Measurements from ENCODE around the gene CARMIL1.

Gene CARMIL1

DNA sequence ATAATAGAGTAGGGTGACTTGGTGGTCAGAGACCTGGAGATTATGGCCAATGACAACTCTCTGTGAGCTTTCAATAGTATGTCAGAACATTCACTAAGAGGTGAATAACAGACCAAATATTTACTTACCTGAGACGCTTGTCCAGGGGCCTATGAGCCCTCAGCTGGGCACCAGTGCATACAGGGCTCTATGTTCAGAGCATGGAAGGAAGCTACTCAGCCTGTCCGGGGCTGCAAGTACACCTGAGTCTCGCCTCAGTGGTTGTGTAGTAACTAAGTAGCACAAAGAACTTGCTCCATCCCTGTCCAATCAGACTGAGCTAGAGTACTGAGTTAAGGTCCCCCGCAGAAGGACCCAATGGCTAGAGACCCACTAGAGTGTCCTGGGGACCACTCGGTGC lies 361.3 kb downstream of the CARMIL1 start:
- no peaks in the 10 kb centered on the region for H3K27me3 ChIP-seq (ENCODE audit: control insufficient read depth in 2 of 2, insufficient read depth in 2 of 2, low read length in 2 of 2)
- H3K9ac ChIP-seq (ENCODE audit: low read depth in 1 of 2, low read length in 2 of 2), result no peak overlapping the region
- H3K27ac ChIP-seq (ENCODE audit: low read depth in 2 of 2, low read length in 2 of 2), result no peak overlapping the region
- no peaks in the 10 kb centered on the region for H3K9me3 ChIP-seq (ENCODE audit: control insufficient read depth in 2 of 2, low read length in 2 of 2)
- H3K36me3 ChIP-seq (ENCODE audit: control insufficient read depth in 2 of 2, insufficient read depth in 2 of 2, low read length in 2 of 2), result no peaks in the 10 kb centered on the region
- H3K4me1 ChIP-seq (ENCODE audit: control insufficient read depth in 2 of 2, insufficient read depth in 2 of 2, low read length in 2 of 2), result peaks cover 0 to 3% of the 10 kb centered on the region in 2 donors
- no peak overlapping the region for H3K4me3 ChIP-seq (ENCODE audit: low read length in 2 of 2)

DNA sequence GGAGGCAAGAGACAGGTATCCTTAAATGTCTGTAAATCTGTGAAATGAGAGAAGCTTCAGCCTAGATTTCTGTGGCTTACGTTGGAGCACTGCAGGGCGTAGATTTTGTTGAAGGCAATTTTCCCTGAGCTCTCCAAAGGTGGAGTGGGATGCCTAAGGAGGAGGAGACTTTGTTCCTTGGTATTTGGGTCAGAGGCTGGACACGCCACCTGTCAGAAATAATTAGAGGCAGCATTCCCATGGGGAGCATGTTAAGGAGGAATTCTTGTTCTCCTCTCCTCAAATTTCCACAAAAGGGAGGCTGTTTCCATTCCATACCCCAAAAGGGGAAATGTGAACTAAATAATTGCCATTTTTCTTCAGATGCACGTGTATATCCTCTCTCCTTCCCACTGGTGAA lies 361.7 kb downstream of the CARMIL1 start:
- no peaks in the 10 kb centered on the region for H3K27me3 ChIP-seq (ENCODE audit: control insufficient read depth in 2 of 2, insufficient read depth in 2 of 2, low read length in 2 of 2)
- no peak overlapping the region for H3K4me3 ChIP-seq (ENCODE audit: low read length in 2 of 2)
- H3K27ac ChIP-seq (ENCODE audit: low read depth in 2 of 2, low read length in 2 of 2), result no peak overlapping the region
- H3K9ac ChIP-seq (ENCODE audit: low read depth in 1 of 2, low read length in 2 of 2), result no peak overlapping the region
- H3K4me1 ChIP-seq (ENCODE audit: control insufficient read depth in 2 of 2, insufficient read depth in 2 of 2, low read length in 2 of 2), result no peaks in the 10 kb centered on the region
- no peaks in the 10 kb centered on the region for H3K36me3 ChIP-seq (ENCODE audit: control insufficient read depth in 2 of 2, insufficient read depth in 2 of 2, low read length in 2 of 2)
- H3K9me3 ChIP-seq (ENCODE audit: control insufficient read depth in 2 of 2, low read length in 2 of 2), result no peaks in the 10 kb centered on the region

GRCh38 chr6:25641377-25641776 lies 362.2 kb downstream of the CARMIL1 start:
- no peaks in the 10 kb centered on the region for H3K27me3 ChIP-seq (ENCODE audit: control insufficient read depth in 2 of 2, insufficient read depth in 2 of 2, low read length in 2 of 2)
- H3K9me3 ChIP-seq (ENCODE audit: control insufficient read depth in 2 of 2, low read length in 2 of 2), result no peaks in the 10 kb centered on the region
- no peaks in the 10 kb centered on the region for H3K36me3 ChIP-seq (ENCODE audit: control insufficient read depth in 2 of 2, insufficient read depth in 2 of 2, low read length in 2 of 2)
- H3K4me1 ChIP-seq (ENCODE audit: control insufficient read depth in 2 of 2, insufficient read depth in 2 of 2, low read length in 2 of 2), result no peaks in the 10 kb centered on the region
- H3K4me3 ChIP-seq (ENCODE audit: low read length in 2 of 2), result no peak overlapping the region
- no peak overlapping the region for H3K9ac ChIP-seq (ENCODE audit: low read depth in 1 of 2, low read length in 2 of 2)
- H3K27ac ChIP-seq (ENCODE audit: low read depth in 2 of 2, low read length in 2 of 2), result no peak overlapping the region

- Histone ChIP-seq H3K9ac (ENCODE audit: low read depth in 1 of 2, low read length in 2 of 2) (no peak overlapping the region), H3K27ac (ENCODE audit: low read depth in 2 of 2, low read length in 2 of 2) (no peak overlapping the region), H3K4me3 (ENCODE audit: low read length in 2 of 2) (no peak overlapping the region), H3K4me1 (ENCODE audit: control insufficient read depth in 2 of 2, insufficient read depth in 2 of 2, low read length in 2 of 2) (no peaks in the 10 kb centered on the region), H3K27me3 (ENCODE audit: control insufficient read depth in 2 of 2, insufficient read depth in 2 of 2, low read length in 2 of 2) (no peaks in the 10 kb centered on the region), H3K9me3 (ENCODE audit: control insufficient read depth in 2 of 2, low read length in 2 of 2) (no peaks in the 10 kb centered on the region), H3K36me3 (ENCODE audit: control insufficient read depth in 2 of 2, insufficient read depth in 2 of 2, low read length in 2 of 2) (no peaks in the 10 kb centered on the region)
Measured at GRCh38 chr6:25641940-25642666, 362.9 kb downstream of the CARMIL1 start.

DNA sequence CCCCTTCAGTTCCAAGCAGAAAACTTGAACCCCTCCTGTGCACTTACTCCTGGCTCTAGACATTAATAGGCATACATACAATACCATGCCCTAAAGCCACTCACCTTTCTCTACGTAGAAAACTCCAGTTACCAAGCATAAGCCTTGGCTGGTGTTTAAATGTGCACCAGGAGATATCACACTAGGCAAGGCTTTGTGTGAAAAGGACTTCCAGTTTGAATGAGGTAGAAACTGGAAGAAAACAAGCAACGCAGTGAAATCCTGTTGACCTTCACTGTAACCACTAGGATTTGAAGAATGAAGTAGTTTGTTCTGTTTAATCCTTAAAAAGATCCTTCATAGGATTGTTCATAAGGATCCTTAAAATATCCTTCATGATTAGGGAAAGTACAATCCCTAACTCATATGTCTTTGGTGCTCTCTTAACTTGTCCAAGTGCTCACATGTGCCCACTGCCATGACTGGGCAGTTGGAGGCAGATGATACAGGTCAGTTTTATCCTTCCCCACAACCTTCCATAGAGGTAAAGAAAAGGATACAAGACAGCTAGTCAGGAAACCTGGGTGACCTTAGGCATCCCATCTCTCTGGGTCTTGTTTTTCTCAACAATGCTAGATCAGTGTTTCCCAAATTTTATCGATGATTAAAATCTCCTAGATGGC lies 363.6 kb downstream of the CARMIL1 start:
- no peak overlapping the region for H3K4me3 ChIP-seq (ENCODE audit: low read length in 2 of 2)
- H3K4me1 ChIP-seq (ENCODE audit: control insufficient read depth in 2 of 2, insufficient read depth in 2 of 2, low read length in 2 of 2), result no peaks in the 10 kb centered on the region
- no peaks in the 10 kb centered on the region for H3K9me3 ChIP-seq (ENCODE audit: control insufficient read depth in 2 of 2, low read length in 2 of 2)
- no peak overlapping the region for H3K9ac ChIP-seq (ENCODE audit: low read depth in 1 of 2, low read length in 2 of 2)
- H3K27me3 ChIP-seq (ENCODE audit: control insufficient read depth in 2 of 2, insufficient read depth in 2 of 2, low read length in 2 of 2), result no peaks in the 10 kb centered on the region
- H3K36me3 ChIP-seq (ENCODE audit: control insufficient read depth in 2 of 2, insufficient read depth in 2 of 2, low read length in 2 of 2), result no peaks in the 10 kb centered on the region
- no peak overlapping the region for H3K27ac ChIP-seq (ENCODE audit: low read depth in 2 of 2, low read length in 2 of 2)

DNA sequence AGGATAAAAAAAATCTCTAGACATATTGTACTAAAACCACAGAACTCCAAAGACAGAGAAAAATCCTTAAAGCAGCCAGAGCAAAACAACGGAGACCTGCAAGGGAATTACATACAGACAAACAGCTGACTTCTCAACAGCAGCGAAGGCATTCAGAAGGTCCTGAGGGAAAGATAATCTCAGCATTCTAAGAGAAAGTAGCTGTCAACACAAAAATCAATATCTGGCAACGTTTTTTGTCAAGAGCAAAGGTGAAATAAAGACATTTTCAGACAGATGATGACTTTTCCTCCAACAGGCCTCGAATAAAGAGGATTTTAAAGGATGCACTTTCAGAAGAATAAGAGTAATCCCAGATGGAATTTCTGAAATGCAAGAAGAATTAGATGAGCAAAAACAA lies 366.7 kb downstream of the CARMIL1 start:
- H3K36me3 ChIP-seq (ENCODE audit: control insufficient read depth in 2 of 2, insufficient read depth in 2 of 2, low read length in 2 of 2), result no peaks in the 10 kb centered on the region
- H3K4me1 ChIP-seq (ENCODE audit: control insufficient read depth in 2 of 2, insufficient read depth in 2 of 2, low read length in 2 of 2), result no peaks in the 10 kb centered on the region
- no peak overlapping the region for H3K27ac ChIP-seq (ENCODE audit: low read depth in 2 of 2, low read length in 2 of 2)
- no peak overlapping the region for H3K4me3 ChIP-seq (ENCODE audit: low read length in 2 of 2)
- H3K9ac ChIP-seq (ENCODE audit: low read depth in 1 of 2, low read length in 2 of 2), result no peak overlapping the region
- H3K9me3 ChIP-seq (ENCODE audit: control insufficient read depth in 2 of 2, low read length in 2 of 2), result no peaks in the 10 kb centered on the region
- H3K27me3 ChIP-seq (ENCODE audit: control insufficient read depth in 2 of 2, insufficient read depth in 2 of 2, low read length in 2 of 2), result peaks cover 3 to 9% of the 10 kb centered on the region in 2 donors

DNA sequence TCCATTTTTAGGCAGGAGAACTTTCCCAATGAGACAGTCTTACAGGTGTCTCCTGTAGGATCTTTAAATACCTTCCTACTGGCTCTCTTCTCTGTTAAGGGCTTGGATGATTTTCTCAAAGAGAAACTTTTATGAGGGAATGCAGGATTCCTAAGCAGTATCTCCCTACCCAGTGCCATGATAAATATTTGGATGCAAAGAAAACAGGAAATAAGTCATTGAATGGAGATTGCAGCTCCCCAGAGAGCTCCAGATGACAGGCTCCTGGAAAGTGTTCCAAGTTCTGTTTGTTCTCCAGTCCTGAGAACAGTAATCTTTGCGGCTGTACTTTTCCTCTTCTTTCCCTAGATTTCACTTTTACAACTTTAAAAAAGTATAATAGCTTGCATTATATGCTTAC lies 370.4 kb downstream of the CARMIL1 start:
- Histone ChIP-seq H3K9ac (ENCODE audit: low read depth in 1 of 2, low read length in 2 of 2) (no peak overlapping the region), H3K4me3 (ENCODE audit: low read length in 2 of 2) (no peak overlapping the region), H3K27ac (ENCODE audit: low read depth in 2 of 2, low read length in 2 of 2) (no peak overlapping the region)

GRCh38 chr6:25652007-25652515 lies 372.9 kb downstream of the CARMIL1 start, which contains the start of gene SCGN:
TSS of gene SCGN (plus strand) at chr6:25652215. CDS start at chr6:25652404, 189 bp downstream.
- H3K27ac ChIP-seq (ENCODE audit: low read depth in 2 of 2, low read length in 2 of 2), result no peak within 1 kb of the TSS
- H3K9ac ChIP-seq (ENCODE audit: low read depth in 1 of 2, low read length in 2 of 2), result no peak within 1 kb of the TSS
- H3K4me3 ChIP-seq (ENCODE audit: low read length in 2 of 2), result peak within 1 kb of the TSS in 1 of 2 donors; percentile 26
- no peaks in the 10 kb centered on the region for H3K36me3 ChIP-seq (ENCODE audit: control insufficient read depth in 2 of 2, insufficient read depth in 2 of 2, low read length in 2 of 2)
- peaks cover 11 to 17% of the 10 kb centered on the region in 2 donors for H3K27me3 ChIP-seq (ENCODE audit: control insufficient read depth in 2 of 2, insufficient read depth in 2 of 2, low read length in 2 of 2)
- H3K9me3 ChIP-seq (ENCODE audit: control insufficient read depth in 2 of 2, low read length in 2 of 2), result no peaks in the 10 kb centered on the region
- H3K4me1 ChIP-seq (ENCODE audit: control insufficient read depth in 2 of 2, insufficient read depth in 2 of 2, low read length in 2 of 2), result no peaks in the 10 kb centered on the region

More for the DNA sequence above, 370.4 kb downstream of the CARMIL1 start:
- Histone ChIP-seq H3K36me3 (ENCODE audit: control insufficient read depth in 2 of 2, insufficient read depth in 2 of 2, low read length in 2 of 2) (no peaks in the 10 kb centered on the region), H3K9me3 (ENCODE audit: control insufficient read depth in 2 of 2, low read length in 2 of 2) (no peaks in the 10 kb centered on the region), H3K4me1 (ENCODE audit: control insufficient read depth in 2 of 2, insufficient read depth in 2 of 2, low read length in 2 of 2) (no peaks in the 10 kb centered on the region), H3K27me3 (ENCODE audit: control insufficient read depth in 2 of 2, insufficient read depth in 2 of 2, low read length in 2 of 2) (peaks cover 11 to 17% of the 10 kb centered on the region in 2 donors)

GRCh38 chr6:25655723-25656122 lies 376.5 kb downstream of the CARMIL1 start:
- Histone ChIP-seq H3K9me3 (ENCODE audit: control insufficient read depth in 2 of 2, low read length in 2 of 2) (no peaks in the 10 kb centered on the region), H3K4me1 (ENCODE audit: control insufficient read depth in 2 of 2, insufficient read depth in 2 of 2, low read length in 2 of 2) (no peaks in the 10 kb centered on the region), H3K27ac (ENCODE audit: low read depth in 2 of 2, low read length in 2 of 2) (no peak overlapping the region), H3K4me3 (ENCODE audit: low read length in 2 of 2) (no peak overlapping the region), H3K9ac (ENCODE audit: low read depth in 1 of 2, low read length in 2 of 2) (no peak overlapping the region), H3K27me3 (ENCODE audit: control insufficient read depth in 2 of 2, insufficient read depth in 2 of 2, low read length in 2 of 2) (peaks cover 8% of the 10 kb centered on the region in 2 donors), H3K36me3 (ENCODE audit: control insufficient read depth in 2 of 2, insufficient read depth in 2 of 2, low read length in 2 of 2) (no peaks in the 10 kb centered on the region)

DNA sequence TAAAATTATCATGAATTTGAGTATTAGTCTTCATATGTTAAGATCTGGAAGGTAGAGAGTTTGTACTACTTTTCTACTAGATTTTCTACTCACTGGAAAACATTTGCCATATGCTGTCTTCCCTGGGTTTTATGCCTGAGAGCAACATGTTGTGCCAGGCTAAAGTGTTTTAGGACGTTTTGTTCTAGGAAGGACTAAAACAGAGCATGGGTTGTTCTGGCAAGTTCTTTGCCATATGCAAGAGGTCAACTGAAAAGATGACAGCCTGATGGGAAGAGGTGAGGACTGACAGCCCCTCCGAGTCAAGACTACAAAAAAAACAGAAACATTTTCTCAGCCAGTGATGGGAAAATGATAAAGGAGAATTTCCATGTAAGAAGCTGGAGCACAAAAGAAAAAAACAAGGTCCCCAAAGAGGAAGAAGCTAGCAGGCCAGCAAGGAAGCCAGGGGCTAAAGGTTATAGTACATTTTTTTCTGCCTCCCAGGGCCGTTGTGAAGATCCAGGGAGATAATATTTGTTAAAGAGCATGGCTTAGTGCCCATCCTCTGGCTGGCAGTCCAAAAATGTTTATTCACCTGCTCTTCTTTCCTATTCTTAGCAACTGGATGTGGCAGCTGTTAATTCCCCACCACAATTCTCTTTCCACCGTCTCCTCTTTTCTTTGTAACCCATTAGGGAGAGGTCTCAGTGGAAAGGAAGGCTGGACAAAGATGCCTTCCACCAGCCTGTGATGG lies 380.6 kb downstream of the CARMIL1 start:
- Histone ChIP-seq H3K27ac (ENCODE audit: low read depth in 2 of 2, low read length in 2 of 2) (no peak overlapping the region), H3K9ac (ENCODE audit: low read depth in 1 of 2, low read length in 2 of 2) (no peak overlapping the region), H3K36me3 (ENCODE audit: control insufficient read depth in 2 of 2, insufficient read depth in 2 of 2, low read length in 2 of 2) (no peaks in the 10 kb centered on the region), H3K9me3 (ENCODE audit: control insufficient read depth in 2 of 2, low read length in 2 of 2) (no peaks in the 10 kb centered on the region), H3K4me1 (ENCODE audit: control insufficient read depth in 2 of 2, insufficient read depth in 2 of 2, low read length in 2 of 2) (no peaks in the 10 kb centered on the region), H3K4me3 (ENCODE audit: low read length in 2 of 2) (no peak overlapping the region), H3K27me3 (ENCODE audit: control insufficient read depth in 2 of 2, insufficient read depth in 2 of 2, low read length in 2 of 2) (peaks cover 0 to 4% of the 10 kb centered on the region in 2 donors)
